GM12801 (cell line): ENCODE measurements around the gene USP24.

Source experiments
- CTCF ChIP-seq: IDR thresholded peaks from one replicate; pipeline ENCODE4 v1.5.1; 2011; ENCODE audit warnings: control low read depth; ENCODE audit not compliant: insufficient read length; ENCODE audit errors: extremely low read depth

USP24 gene

GRCh38 chr1:55235722-55236121, 20.6 kb upstream of the USP24 start:
- TF ChIP-seq CTCF = no peak

GRCh38 chr1:55234016-55234415, 18.9 kb upstream of the USP24 start:
- no peak for TF ChIP-seq CTCF

- TF ChIP-seq CTCF = no peak
These were observed 18.1 kb upstream of the USP24 start for GRCh38 chr1:55233145-55233777.

GRCh38 chr1:55232448-55233144, 17.4 kb upstream of the USP24 start:
- no peak for TF ChIP-seq CTCF

- no peak for TF ChIP-seq CTCF
These were observed 16.6 kb upstream of the USP24 start for GRCh38 chr1:55231745-55232144.

- TF ChIP-seq CTCF = no peak
These were observed 15.5 kb upstream of the USP24 start for GRCh38 chr1:55230659-55231058.

- TF ChIP-seq CTCF = no peak
These were observed 10.1 kb upstream of the USP24 start for GRCh38 chr1:55225228-55225627.
